H9 (cell line): Measurements from ENCODE around the gene JMJD8. TPM values are rescaled to one million over a fixed set of nuclear protein-coding genes. Genes with fewer than 3 reads are reported as not detected.
A peak's percentile ranks its signal among the peaks of the same experiment; 100 is the strongest.

Source experiments
- DNase-seq: peaks from one replicate; pipeline ENCODE4 v3.0.0-alpha.2; 2017
- H2AFZ ChIP-seq: one replicate; pipeline ENCODE4 v1.6.1; 2013; ENCODE audit warnings: mild to moderate bottlenecking, low read length, control low read depth, moderate library complexity
- H2AK5ac ChIP-seq: 2 replicates; pipeline ENCODE4 v1.6.1; 2013; ENCODE audit warnings: low read length, control low read depth, mixed read lengths; ENCODE audit not compliant: insufficient read length
- H2BK120ac ChIP-seq: one replicate; pipeline ENCODE4 v1.6.1; 2013; ENCODE audit warnings: low read depth, mild to moderate bottlenecking, low read length, control low read depth, inconsistent platforms; ENCODE audit not compliant: poor library complexity, severe bottlenecking
- H2BK12ac ChIP-seq: 2 replicates; pipeline ENCODE4 v1.6.1; 2013; ENCODE audit warnings: low read length, control low read depth, mixed read lengths, low read depth; ENCODE audit not compliant: insufficient read length
- H2BK15ac ChIP-seq: 2 replicates; pipeline ENCODE4 v1.6.1; 2013; ENCODE audit warnings: low read depth, low read length, control low read depth
- H2BK20ac ChIP-seq: one replicate; pipeline ENCODE4 v1.6.1; 2013; ENCODE audit warnings: low read depth, mild to moderate bottlenecking, low read length, control low read depth, inconsistent platforms; ENCODE audit not compliant: poor library complexity, severe bottlenecking
- H2BK5ac ChIP-seq: 2 replicates; pipeline ENCODE4 v1.6.1; 2013; ENCODE audit warnings: low read length, control low read depth, mixed read lengths; ENCODE audit not compliant: insufficient read length
- H3K14ac ChIP-seq: 2 replicates; pipeline ENCODE4 v1.6.1; 2013; ENCODE audit warnings: low read length, control low read depth; ENCODE audit not compliant: insufficient read depth
- H3K18ac ChIP-seq: 2 replicates; pipeline ENCODE4 v1.6.1; 2013; ENCODE audit warnings: low read depth, mild to moderate bottlenecking, mixed read lengths, low read length, control low read depth; ENCODE audit not compliant: insufficient read length
- H3K23ac ChIP-seq: 2 replicates; pipeline ENCODE4 v1.6.1; 2013; ENCODE audit warnings: low read length, control low read depth, mixed read lengths, low read depth; ENCODE audit not compliant: insufficient read length
- H3K23me2 ChIP-seq: 2 replicates; pipeline ENCODE4 v1.6.1; 2013; ENCODE audit warnings: low read depth, mild to moderate bottlenecking, mixed read lengths, low read length, control low read depth; ENCODE audit not compliant: insufficient read length, poor library complexity, severe bottlenecking
- H3K27ac ChIP-seq: 2 replicates; pipeline ENCODE4 v1.5.1; 2013; ENCODE audit warnings: low read length, control low read depth, mixed read lengths, low read depth; ENCODE audit not compliant: insufficient read length
- H3K27me3 ChIP-seq: 2 replicates; pipeline ENCODE4 v1.6.1; 2013; ENCODE audit warnings: low read length, control low read depth, inconsistent platforms; ENCODE audit not compliant: insufficient read depth
- H3K4ac ChIP-seq: 2 replicates; pipeline ENCODE4 v1.6.1; 2013; ENCODE audit warnings: low read depth, mild to moderate bottlenecking, control low read depth, inconsistent platforms, low read length, moderate library complexity
- H3K4me1 ChIP-seq: 2 replicates; pipeline ENCODE4 v1.6.1; 2013; ENCODE audit warnings: low read length, control low read depth, inconsistent platforms; ENCODE audit not compliant: insufficient read depth
- H3K4me2 ChIP-seq: 2 replicates; pipeline ENCODE4 v1.6.1; 2013; ENCODE audit warnings: low read length, control low read depth, mixed read lengths; ENCODE audit not compliant: insufficient read length, insufficient read depth
- H3K56ac ChIP-seq: 2 replicates; pipeline ENCODE4 v1.6.1; 2013; ENCODE audit warnings: low read depth, mild to moderate bottlenecking, mixed read lengths, low read length, control low read depth; ENCODE audit not compliant: insufficient read length
- H3K79me1 ChIP-seq: 2 replicates; pipeline ENCODE4 v1.6.1; 2013; ENCODE audit warnings: low read depth, mild to moderate bottlenecking, moderate library complexity, low read length, control low read depth, inconsistent platforms; ENCODE audit not compliant: insufficient read depth, poor library complexity, severe bottlenecking
- H3K79me2 ChIP-seq: 2 replicates; pipeline ENCODE4 v1.6.1; 2013; ENCODE audit warnings: low read length, control low read depth, inconsistent platforms; ENCODE audit not compliant: insufficient read depth
- H3K9ac ChIP-seq: 2 replicates; pipeline ENCODE4 v1.6.1; 2013; ENCODE audit warnings: low read length, control low read depth, mixed read lengths; ENCODE audit not compliant: insufficient read length; ENCODE audit errors: extremely low read depth
- H3K9me3 ChIP-seq: one replicate; pipeline ENCODE4 v1.6.1; 2013; ENCODE audit warnings: low read depth, low read length, inconsistent platforms; ENCODE audit not compliant: control insufficient read depth
- H3T11ph ChIP-seq: one replicate; pipeline ENCODE4 v1.6.1; 2013; ENCODE audit warnings: mild to moderate bottlenecking, low read length, control low read depth, inconsistent platforms
- H4K20me1 ChIP-seq: one replicate; pipeline ENCODE4 v1.6.1; 2013; ENCODE audit not compliant: control insufficient read depth, insufficient read length, insufficient read depth
- H4K5ac ChIP-seq: 2 replicates; pipeline ENCODE4 v1.6.1; 2013; ENCODE audit warnings: low read depth, mild to moderate bottlenecking, mixed read lengths, low read length, control low read depth; ENCODE audit not compliant: insufficient read length
- H4K8ac ChIP-seq: replicated peaks from 2 replicates; pipeline ENCODE4 v1.6.1; 2013; ENCODE audit warnings: low read length, control low read depth, mixed read lengths, low read depth; ENCODE audit not compliant: insufficient read length
- H4K91ac ChIP-seq: 2 replicates; pipeline ENCODE4 v1.6.1; 2013; ENCODE audit warnings: low read depth, mild to moderate bottlenecking, moderate library complexity, mixed read lengths, low read length, control low read depth; ENCODE audit not compliant: insufficient read length
- H3K27ac Mint-ChIP-seq, 3 experiments: 2 replicates in 2 of 3; 3 replicates in 1 of 3; pipeline ENCODE4 v1.8.0; 2020 to 2021; ENCODE audit warnings: mixed read lengths in 3 of 3, mild to moderate bottlenecking in 1 of 3, moderate library complexity in 1 of 3
- H3K27me3 Mint-ChIP-seq: 2 replicates; pipeline ENCODE4 v1.8.0; 2021; ENCODE audit warnings: low read depth, mild to moderate bottlenecking, moderate library complexity, mixed read lengths
- H3K36me3 Mint-ChIP-seq, 3 experiments: 2 replicates in 2 of 3; 3 replicates in 1 of 3; pipeline ENCODE4 v1.8.0; 2020 to 2021; ENCODE audit warnings: low read depth in 3 of 3, mixed read lengths in 3 of 3; ENCODE audit not compliant: insufficient read depth in 1 of 3
- H3K4me1 Mint-ChIP-seq, 2 experiments: 2 replicates each; pipeline ENCODE4 v1.8.0; 2020; ENCODE audit warnings: mixed read lengths in 2 of 2
- H3K4me3 Mint-ChIP-seq, 2 experiments: 2 replicates in 1 of 2; 3 replicates in 1 of 2; pipeline ENCODE4 v1.8.0; 2020 to 2021; ENCODE audit warnings: mild to moderate bottlenecking in 2 of 2, mixed read lengths in 2 of 2, moderate library complexity in 1 of 2
- H3K9me3 Mint-ChIP-seq, 2 experiments: 2 replicates in 1 of 2; 3 replicates in 1 of 2; pipeline ENCODE4 v1.8.0; 2020; ENCODE audit warnings: mild to moderate bottlenecking in 2 of 2, mixed read lengths in 2 of 2, moderate library complexity in 1 of 2
- CTCF ChIP-seq: fragments of 200-600 bp; sonication (generic); conservative IDR thresholded peaks from 3 replicates; pipeline ENCODE4 v1.8.0; 2021; ENCODE audit warnings: antibody characterized with exemption, mild to moderate bottlenecking
- WGBS: extraction: QIAGEN DNeasy Blood & Tissue Kit; methylation state at CpG from one replicate; pipeline ENCODE4 v1.1.7; 2013; ENCODE audit warnings: missing lambda C conversion rate, low lambda C conversion rate, mixed read lengths; ENCODE audit not compliant: insufficient read length; ENCODE audit errors: extremely low coverage; 5-methylcytosine and 5-hydroxymethylcytosine counted together
- total RNA-seq: library from RNA; stranded (reverse); gene quantifications from 2 replicates; pipeline ENCODE4 v1.2.1, GENCODE V29; 2021

The JMJD8 gene
- total RNA-seq, 1 experiment from 2014 or later, result 52.7 TPM

GRCh38 chr16:683396-684070 lies 601 bp downstream of the JMJD8 start:
- Histone ChIP-seq H3T11ph (no peak overlapping the region), H3K4me2 (peak overlapping the region; percentile 15), H2AK5ac (no peak overlapping the region), H2BK5ac (no peak overlapping the region), H3K18ac (no peak overlapping the region), H3K79me1 (no peaks in the 10 kb centered on the region), H2AFZ (no peak overlapping the region), H3K27me3 (no peaks in the 10 kb centered on the region), H3K4ac (no peak overlapping the region), H3K23ac (no peak overlapping the region), H3K9me3 (no peaks in the 10 kb centered on the region), H2BK12ac (no peak overlapping the region), H2BK120ac (no peak overlapping the region), H3K9ac (peak overlapping the region; percentile 21), H2BK15ac (no peak overlapping the region), H3K79me2 (peaks cover 2% of the 10 kb centered on the region; the same call in 1 of the 2 replicates), H3K56ac (no peak overlapping the region), H3K14ac (no peak overlapping the region), H4K8ac (no peak overlapping the region), H4K20me1 (no peaks in the 10 kb centered on the region), H4K91ac (no peak overlapping the region), H3K4me1 (no peaks in the 10 kb centered on the region), H2BK20ac (no peak overlapping the region), H3K23me2 (peaks cover 11% of the 10 kb centered on the region), H3K27ac (no peak overlapping the region), H4K5ac (no peak overlapping the region)
- Mint-ChIP-seq H3K4me1 (peaks cover 13 to 27% of the 10 kb centered on the region in 2 experiments), H3K27ac (peak overlapping the region in 1 of 3 experiments; percentile 83; a peak in 2 of 7 replicates), H3K36me3 (peaks cover 15 to 47% (median 44%) of the 10 kb centered on the region in 3 experiments; a peak in 6 of 7 replicates), H3K9me3 (no peaks in the 10 kb centered on the region), H3K27me3 (no peaks in the 10 kb centered on the region; the same call in 1 of the 2 replicates), H3K4me3 (peak overlapping the region; percentile 81 to 86)
- WGBS, result no CpG with 5 or more reads among the region's 57 CpGs
- TF ChIP-seq CTCF, result no peak
- DNase-seq, result no peak
